GM19328 (cell line): ENCODE measurements around the gene DBF4.

ENCODE experiments used
- ATAC-seq: cut with Tn5 transposase; IDR thresholded peaks from one replicate; pipeline ENCODE4 v1.9.1; 2021; ENCODE audit warnings: mild to moderate bottlenecking, moderate library complexity; ENCODE audit not compliant: unreplicated experiment

DBF4 gene

DNA sequence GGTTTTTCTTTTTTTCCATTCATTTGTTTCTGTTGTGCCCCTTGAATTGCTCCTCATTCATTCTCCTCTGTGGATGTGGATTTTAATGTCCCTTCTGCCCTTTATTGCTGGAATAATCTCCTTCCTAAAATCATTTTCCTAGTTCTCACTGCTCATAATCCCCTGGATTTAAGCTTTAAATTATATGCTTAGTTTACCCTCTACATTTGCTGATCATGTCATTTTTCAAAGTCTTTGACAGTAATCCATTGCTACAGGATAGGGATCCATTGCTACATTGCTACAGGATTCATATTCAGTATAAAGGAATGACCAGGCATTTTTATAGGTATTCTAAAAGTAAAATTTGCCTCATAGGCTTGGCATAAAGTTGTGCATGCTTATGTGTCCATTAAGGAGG, 72.1 kb downstream of the DBF4 start:
- no peak for ATAC-seq
